Measurements from ENCODE around the gene PPP1R13L.

DNA sequence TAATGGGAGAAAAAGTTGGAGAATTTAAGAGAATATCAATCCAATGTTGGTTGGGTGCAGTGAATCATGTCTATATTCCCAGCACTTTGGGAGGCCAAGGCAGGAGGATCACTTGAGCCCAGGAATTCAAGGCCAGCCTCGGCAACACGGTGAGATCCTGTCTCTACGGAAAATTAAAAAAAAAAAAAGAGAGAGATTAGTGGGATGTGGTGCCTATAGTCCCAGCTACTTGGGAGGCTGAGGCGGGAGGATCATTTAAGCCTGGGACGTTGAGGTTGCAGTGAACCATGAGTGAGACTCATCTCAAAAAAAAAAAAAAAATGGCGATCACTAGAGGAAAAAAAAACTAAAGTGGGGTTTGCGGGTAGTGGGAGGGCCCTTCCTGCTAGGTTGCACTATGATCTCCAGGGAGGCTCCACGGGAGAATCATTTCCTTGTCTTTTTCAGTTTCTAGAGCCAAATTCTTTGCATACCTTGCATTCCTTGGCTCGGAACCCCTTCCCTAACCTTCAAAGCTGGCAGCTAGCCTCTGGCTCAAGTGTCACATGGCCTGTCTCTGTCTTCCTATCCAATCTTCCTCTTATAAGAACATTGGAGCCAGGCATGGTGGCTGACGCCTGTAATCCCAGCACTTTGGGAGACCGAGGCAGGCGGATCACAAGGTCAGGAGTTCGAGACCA is 28.7 kb downstream of the PPP1R13L start:
- TF ChIP-seq, protein P1, sequence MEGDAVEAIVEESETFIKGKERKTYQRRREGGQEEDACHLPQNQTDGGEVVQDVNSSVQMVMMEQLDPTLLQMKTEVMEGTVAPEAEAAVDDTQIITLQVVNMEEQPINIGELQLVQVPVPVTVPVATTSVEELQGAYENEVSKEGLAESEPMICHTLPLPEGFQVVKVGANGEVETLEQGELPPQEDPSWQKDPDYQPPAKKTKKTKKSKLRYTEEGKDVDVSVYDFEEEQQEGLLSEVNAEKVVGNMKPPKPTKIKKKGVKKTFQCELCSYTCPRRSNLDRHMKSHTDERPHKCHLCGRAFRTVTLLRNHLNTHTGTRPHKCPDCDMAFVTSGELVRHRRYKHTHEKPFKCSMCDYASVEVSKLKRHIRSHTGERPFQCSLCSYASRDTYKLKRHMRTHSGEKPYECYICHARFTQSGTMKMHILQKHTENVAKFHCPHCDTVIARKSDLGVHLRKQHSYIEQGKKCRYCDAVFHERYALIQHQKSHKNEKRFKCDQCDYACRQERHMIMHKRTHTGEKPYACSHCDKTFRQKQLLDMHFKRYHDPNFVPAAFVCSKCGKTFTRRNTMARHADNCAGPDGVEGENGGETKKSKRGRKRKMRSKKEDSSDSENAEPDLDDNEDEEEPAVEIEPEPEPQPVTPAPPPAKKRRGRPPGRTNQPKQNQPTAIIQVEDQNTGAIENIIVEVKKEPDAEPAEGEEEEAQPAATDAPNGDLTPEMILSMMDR (IDR thresholded peaks at IDR 0.05 in 8 of 11, conservative IDR thresholded peaks at IDR 0.05 in 3 of 11): no peak
- TF ChIP-seq POLR2A (IDR thresholded peaks at IDR 0.05): no peak

Measured in spleen (tissue), 7 donors.